ENCODE measurements around the gene IQGAP3. TPM values are rescaled to one million over a fixed set of nuclear protein-coding genes. Genes with fewer than 3 reads are reported as not detected.
"Not testable (repeated sequence)": the region's sequence is repeated elsewhere in the genome, so short reads cannot be mapped to it uniquely, and the experiment has no call there.

IQGAP3 gene
- total RNA-seq, 1 donor from 2014 or later = 9.8 TPM

DNA sequence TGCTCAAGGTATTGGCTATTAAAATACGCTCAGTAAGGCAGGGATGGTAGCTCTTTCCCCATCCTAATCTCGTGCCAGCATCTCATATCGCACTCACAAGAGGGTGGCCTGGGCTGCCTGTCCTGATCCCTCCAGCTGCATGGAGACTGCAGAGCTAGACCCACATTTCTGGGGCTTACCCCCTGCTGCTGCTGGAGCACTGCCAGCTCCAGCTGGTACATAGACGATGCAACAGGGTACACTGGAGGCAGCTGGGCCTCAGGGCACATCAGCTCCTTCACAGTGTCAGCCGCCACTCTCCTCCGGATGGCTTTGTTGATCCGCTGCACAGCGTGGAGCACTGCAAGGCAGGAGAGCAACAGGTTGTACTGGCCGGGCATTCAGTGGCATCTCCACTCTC lies 16.0 kb downstream of the IQGAP3 start:
- Mint-ChIP-seq H3K4me3 (ENCODE audit: unreplicated experiment) (no peak overlapping the region), H3K36me3 (ENCODE audit: low read depth) (peaks cover 2% of the 10 kb centered on the region), H3K4me1 (ENCODE audit: low read depth) (peaks cover 4% of the 10 kb centered on the region), H3K27me3 (ENCODE audit: low read depth) (no peaks in the 10 kb centered on the region), H3K27ac (ENCODE audit: unreplicated experiment) (no peak overlapping the region), H3K9me3 (ENCODE audit: low read depth) (no peaks in the 10 kb centered on the region)
- TF ChIP-seq, protein P1, sequence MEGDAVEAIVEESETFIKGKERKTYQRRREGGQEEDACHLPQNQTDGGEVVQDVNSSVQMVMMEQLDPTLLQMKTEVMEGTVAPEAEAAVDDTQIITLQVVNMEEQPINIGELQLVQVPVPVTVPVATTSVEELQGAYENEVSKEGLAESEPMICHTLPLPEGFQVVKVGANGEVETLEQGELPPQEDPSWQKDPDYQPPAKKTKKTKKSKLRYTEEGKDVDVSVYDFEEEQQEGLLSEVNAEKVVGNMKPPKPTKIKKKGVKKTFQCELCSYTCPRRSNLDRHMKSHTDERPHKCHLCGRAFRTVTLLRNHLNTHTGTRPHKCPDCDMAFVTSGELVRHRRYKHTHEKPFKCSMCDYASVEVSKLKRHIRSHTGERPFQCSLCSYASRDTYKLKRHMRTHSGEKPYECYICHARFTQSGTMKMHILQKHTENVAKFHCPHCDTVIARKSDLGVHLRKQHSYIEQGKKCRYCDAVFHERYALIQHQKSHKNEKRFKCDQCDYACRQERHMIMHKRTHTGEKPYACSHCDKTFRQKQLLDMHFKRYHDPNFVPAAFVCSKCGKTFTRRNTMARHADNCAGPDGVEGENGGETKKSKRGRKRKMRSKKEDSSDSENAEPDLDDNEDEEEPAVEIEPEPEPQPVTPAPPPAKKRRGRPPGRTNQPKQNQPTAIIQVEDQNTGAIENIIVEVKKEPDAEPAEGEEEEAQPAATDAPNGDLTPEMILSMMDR (IDR thresholded peaks at IDR 0.05) = no peak
- DNase-seq (ENCODE audit: low spot score) = peak; percentile 75

DNA sequence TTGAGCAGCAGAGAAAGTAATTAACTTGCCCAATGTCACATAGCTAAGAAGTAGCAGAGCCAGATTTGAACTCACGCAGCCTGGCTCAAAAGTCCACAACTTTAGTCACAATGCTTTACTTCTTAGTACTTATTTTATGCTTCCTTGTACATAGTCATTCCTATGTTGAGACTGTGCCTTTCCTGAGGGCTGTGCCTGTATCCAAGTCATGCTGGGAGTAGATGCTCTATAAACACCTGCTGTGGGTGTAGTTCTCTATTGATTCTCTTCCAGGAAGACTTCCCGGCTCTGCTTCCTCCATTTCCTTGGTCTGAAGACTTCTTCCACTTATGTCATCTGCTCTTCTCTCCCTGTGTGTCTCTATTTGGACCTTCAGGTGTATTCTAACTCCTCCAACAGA lies 16.6 kb downstream of the IQGAP3 start:
- Mint-ChIP-seq H3K9me3 (ENCODE audit: low read depth) (no peaks in the 10 kb centered on the region), H3K36me3 (ENCODE audit: low read depth) (peaks cover 2% of the 10 kb centered on the region), H3K27me3 (ENCODE audit: low read depth) (no peaks in the 10 kb centered on the region), H3K4me1 (ENCODE audit: low read depth) (peaks cover 4% of the 10 kb centered on the region), H3K27ac (ENCODE audit: unreplicated experiment) (peak overlapping the region; percentile 34), H3K4me3 (ENCODE audit: unreplicated experiment) (no peak overlapping the region)
- DNase-seq (ENCODE audit: low spot score) = no peak
- TF ChIP-seq, protein P1 (IDR thresholded peaks at IDR 0.05) = no peak

GRCh38 chr1:156554971-156555370 lies 17.4 kb downstream of the IQGAP3 start:
- no peak overlapping the region for H3K4me3 Mint-ChIP-seq (ENCODE audit: unreplicated experiment)
- no peak overlapping the region for H3K27ac Mint-ChIP-seq (ENCODE audit: unreplicated experiment)
- H3K4me1 Mint-ChIP-seq (ENCODE audit: low read depth) = peaks cover 4% of the 10 kb centered on the region
- no peaks in the 10 kb centered on the region for H3K9me3 Mint-ChIP-seq (ENCODE audit: low read depth)
- peaks cover 2% of the 10 kb centered on the region for H3K36me3 Mint-ChIP-seq (ENCODE audit: low read depth)
- no peaks in the 10 kb centered on the region for H3K27me3 Mint-ChIP-seq (ENCODE audit: low read depth)
- TF ChIP-seq, protein P1 (IDR thresholded peaks at IDR 0.05) = no peak
- DNase-seq (ENCODE audit: low spot score) = no peak

DNA sequence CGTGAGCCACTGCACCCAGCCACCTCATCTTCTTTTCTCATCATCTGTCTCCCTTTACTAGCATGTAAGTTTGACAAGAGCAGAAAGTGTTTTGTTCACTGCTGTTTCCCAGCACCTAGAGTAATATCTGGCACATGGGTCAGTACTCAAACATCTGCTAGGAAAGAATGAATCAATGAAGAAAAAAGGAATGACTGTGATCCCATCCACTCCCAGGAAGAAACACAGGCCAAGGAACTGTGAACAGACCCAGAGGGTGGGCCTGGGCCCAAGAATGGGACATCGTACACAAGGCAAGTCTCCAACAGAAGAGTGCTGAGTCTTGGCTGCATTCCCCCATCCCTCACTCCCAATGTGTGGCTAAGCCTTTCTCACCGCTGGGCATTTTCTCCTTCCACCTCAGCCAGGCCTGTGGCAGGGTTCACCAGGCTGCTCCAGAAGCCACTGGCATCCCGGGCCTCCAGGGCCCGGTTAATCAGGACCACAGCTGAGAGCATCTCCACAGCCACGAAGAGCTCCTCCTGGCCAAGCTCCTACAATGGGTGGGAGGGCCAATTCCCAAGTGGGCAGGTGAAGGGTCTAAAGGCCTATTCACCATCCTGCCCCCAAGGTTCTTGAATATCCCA lies 18.4 kb downstream of the IQGAP3 start:
- Mint-ChIP-seq H3K9me3 (ENCODE audit: low read depth) (no peaks in the 10 kb centered on the region), H3K4me3 (ENCODE audit: unreplicated experiment) (no peak overlapping the region), H3K27me3 (ENCODE audit: low read depth) (no peaks in the 10 kb centered on the region), H3K27ac (ENCODE audit: unreplicated experiment) (no peak overlapping the region), H3K4me1 (ENCODE audit: low read depth) (peaks cover 4% of the 10 kb centered on the region), H3K36me3 (ENCODE audit: low read depth) (peaks cover 2% of the 10 kb centered on the region)
- DNase-seq (ENCODE audit: low spot score) = no peak
- TF ChIP-seq, protein P1 (IDR thresholded peaks at IDR 0.05) = no peak

DNA sequence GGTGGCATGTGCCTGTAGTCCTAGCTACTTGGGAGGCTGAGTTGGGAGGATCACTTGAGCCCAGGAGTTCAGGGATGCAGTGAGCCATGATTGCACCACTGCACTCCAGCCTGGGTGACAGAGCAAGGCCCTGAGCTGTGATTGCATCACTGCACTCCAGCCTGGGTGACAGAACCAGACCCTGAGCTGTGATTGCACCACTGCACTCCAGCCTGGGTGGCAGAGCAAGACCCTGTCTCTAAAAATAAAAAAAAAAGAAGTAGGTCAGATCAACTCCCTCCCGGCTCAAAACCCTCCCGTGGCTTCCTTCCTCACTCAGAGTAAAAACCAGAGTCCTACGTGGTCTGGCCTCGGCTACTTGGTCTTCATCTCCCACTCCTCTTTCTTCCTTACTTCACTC lies 19.4 kb downstream of the IQGAP3 start:
- H3K4me1 Mint-ChIP-seq (ENCODE audit: low read depth); H3K36me3 Mint-ChIP-seq (ENCODE audit: low read depth); H3K4me3 Mint-ChIP-seq (ENCODE audit: unreplicated experiment); H3K27ac Mint-ChIP-seq (ENCODE audit: unreplicated experiment); DNase-seq (ENCODE audit: low spot score); H3K27me3 Mint-ChIP-seq (ENCODE audit: low read depth); H3K9me3 Mint-ChIP-seq (ENCODE audit: low read depth): not testable (repeated sequence)

DNA sequence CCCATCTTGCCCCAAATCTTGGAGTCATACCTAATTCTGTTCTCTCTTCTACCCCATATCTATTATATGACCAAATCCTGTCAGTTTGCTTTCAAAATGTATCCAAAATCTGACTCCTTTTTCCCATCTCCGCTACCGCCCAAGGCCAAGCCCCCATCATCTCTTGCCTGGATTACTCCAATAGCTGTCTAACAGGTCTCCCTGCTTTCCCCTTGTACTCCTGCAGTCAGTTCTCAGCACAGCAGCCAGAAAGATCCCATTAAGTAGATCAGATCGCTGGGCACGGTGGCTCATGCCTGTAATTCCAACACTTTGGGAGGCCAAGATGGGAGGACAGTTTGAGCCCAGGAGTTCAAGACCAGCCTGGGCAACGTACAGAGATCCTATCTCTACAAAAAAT lies 19.8 kb downstream of the IQGAP3 start:
- Mint-ChIP-seq H3K27me3 (ENCODE audit: low read depth) (no peaks in the 10 kb centered on the region), H3K9me3 (ENCODE audit: low read depth) (no peaks in the 10 kb centered on the region), H3K4me1 (ENCODE audit: low read depth) (peaks cover 4% of the 10 kb centered on the region), H3K4me3 (ENCODE audit: unreplicated experiment) (no peak overlapping the region), H3K27ac (ENCODE audit: unreplicated experiment) (no peak overlapping the region), H3K36me3 (ENCODE audit: low read depth) (peaks cover 2% of the 10 kb centered on the region)
- no peak for DNase-seq (ENCODE audit: low spot score)
- TF ChIP-seq, protein P1 (IDR thresholded peaks at IDR 0.05) = no peak
